ENCODE results near the gene ADK.
"Not testable (repeated sequence)": the region's sequence is repeated elsewhere in the genome, so short reads cannot be mapped to it uniquely, and the experiment has no call there.

ADK gene

DNA sequence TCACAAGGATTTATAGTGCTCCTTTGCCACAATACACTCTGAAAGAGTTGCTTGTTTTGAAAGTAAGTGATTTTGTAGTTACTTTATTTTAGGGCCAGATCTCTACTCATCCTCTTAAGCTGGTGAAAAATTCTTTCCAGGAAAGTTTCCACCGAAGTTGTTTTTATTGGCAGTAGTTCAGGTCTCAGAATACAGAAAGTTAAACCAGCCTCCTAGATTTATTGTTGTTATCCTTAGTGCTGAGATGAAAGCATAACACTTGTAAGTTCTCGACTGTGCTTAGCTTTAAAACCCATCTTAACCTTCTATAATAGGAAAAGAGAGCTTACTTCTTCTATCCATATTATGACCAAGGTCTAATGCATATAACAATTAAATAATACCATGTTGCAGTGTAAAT lies 5.9 kb upstream of the ADK start:
- peak; percentile 72 for DNase-seq (ENCODE audit: low spot score)

DNA sequence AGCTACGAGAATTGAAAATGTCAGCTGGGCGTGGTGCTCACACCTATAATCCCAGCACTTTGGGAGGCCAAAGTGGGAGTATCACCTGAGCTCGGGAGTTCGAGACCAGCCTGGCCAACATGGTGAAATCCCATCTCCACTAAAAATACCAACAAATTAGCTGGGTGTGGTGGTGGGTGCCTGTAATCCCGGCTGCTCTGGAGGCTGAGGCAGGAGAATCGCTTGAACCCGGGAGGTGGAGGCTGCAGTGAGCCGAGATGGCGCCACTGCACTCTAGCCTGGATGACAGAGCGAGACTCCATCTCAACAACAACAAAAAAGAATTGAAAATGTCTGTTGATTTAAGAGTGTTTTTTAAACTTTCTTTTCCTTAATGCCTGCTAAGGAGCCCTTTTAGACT lies 4.0 kb upstream of the ADK start:
- not testable (repeated sequence) for DNase-seq (ENCODE audit: low spot score)

DNA sequence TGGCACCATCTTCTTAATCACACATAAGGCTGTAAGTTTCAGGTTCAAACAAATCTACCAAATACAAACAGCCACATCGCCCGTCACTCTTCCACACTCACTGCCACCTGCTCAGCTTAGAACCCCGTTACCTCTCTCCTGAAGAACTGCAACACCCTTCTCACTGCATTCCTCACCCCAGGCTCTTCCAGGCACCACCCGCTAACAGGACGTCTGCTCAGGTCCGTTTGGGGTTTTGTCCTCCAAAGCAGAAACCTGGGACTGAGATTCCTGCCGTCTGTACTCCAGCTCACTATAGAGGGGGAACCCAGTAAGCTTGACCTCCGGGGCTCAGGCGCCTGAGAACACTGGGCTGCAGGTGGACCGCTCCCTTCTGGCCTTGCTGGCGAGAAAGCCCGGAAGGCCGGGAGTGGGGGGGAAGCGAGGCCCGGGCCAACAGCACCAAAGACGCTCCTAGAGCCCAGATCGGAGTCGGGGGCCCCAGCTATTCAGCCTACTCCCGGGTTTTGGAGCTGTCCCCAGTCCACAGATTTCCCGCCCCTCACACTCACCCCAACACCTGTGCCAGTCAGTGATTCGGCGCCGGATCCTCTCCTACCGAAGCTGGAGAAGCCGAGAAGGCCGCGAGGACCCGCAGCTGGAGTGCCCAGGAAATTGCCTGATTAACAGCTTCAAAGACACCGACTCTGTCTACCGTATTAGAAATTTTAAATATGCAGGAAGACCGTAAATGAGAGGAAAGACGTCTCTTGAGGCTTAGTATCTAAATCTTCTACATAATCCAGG lies 624 bp upstream of the ADK start, which contains the start of gene AP3M1:
TSS of gene AP3M1 (minus strand) at position 625 of the 786 bp plus-strand sequence. CDS start 12,449 bp downstream, outside the sequence.
- peak; percentile 86 for DNase-seq (ENCODE audit: low spot score)

DNA sequence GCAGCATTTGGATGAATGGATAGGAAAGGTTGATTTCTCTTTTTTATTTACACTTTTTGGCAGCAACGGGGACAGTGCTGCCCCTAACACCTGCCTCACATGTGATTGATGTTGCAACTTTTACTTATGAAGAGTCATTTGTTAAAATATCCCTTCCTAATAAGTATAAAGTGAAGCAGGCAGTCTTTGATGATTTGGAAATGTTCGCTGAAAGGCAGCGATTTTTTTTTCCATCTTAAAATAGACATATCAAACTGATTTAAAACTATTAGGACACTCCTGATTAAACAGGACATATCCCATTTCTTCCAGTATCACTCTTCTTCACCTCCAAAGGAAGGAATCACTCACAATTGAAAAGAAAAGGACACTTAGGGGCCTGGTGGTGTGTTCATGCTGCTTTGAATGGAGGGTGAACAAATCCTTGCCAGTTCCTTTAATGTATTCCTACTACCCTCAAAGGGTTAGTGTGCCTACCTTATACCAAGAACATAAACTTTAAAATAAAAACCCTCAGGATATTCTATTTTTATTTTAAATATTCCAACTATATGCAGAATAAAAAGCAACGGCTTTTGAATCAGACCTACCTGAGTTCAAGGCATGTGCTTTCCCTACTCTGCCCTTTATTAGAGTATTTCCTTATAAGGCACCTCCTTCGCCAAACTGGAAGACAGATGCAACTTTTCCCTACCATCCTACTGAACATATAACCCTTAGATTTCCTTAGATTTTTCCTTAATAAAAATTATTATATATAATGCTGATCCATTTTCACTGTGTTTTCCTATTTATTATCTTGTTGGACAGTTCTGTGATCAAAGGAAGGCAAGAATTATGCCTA lies 1.1 kb downstream of the ADK start:
- no peak for DNase-seq (ENCODE audit: low spot score)

DNA sequence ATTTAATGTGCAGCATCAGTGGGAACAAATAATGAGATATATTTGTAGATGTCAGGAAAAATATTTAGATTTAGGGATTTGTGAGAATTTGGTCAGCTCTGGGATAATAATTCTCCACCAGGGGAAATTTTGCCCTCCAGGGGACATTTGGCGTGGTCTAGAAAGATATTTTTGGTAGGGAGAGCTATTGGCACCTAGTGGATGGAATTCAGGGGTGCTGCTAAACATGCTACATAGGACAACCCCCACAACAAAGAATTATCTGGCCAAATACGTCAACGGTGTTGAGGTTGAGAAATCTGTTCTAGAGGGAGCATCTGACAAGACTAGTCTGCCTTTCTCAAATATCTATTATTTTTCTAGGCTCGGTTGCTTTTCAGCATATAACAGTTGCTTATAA lies 2.1 kb downstream of the ADK start:
- peak; percentile 54 for DNase-seq (ENCODE audit: low spot score)

DNA sequence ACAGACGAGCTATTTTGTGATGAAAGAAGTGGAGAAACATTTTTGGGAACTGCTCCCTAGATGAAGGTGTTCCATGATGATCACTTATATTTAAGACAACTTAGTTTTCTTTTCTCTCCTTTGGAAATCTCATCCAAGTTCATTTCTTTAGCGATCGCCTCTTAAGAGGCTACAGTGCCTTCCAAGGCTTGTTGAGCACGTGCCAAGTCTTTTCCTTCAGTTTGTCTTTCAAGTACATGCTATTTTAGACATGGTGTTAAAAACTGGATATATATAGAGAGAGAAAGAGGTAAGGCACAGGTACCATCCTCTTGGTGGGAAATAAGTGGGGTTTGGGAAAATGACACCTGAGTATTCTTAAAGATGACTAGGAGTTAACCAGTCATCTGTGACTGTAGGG lies 2.7 kb downstream of the ADK start:
- no peak for DNase-seq (ENCODE audit: low spot score)

DNA sequence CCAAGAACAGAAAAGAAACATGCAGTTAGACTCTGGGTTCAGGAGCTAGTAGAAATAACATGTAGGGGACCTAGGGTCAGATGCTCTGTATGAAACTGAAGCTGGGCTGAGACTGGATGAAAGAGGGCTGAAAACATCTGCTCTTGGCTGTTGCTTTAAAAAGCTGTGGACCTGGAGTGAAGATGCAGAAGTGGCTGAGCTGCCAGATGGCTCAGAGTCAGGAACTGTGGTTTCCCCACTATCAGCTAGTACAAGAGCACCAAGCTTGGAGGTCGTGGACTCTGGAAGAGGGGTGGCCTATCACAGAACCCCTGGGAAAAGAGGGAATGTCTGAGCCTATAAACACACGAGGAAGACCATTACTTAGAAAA lies 5.9 kb downstream of the ADK start:
- no peak for DNase-seq (ENCODE audit: low spot score)

DNA sequence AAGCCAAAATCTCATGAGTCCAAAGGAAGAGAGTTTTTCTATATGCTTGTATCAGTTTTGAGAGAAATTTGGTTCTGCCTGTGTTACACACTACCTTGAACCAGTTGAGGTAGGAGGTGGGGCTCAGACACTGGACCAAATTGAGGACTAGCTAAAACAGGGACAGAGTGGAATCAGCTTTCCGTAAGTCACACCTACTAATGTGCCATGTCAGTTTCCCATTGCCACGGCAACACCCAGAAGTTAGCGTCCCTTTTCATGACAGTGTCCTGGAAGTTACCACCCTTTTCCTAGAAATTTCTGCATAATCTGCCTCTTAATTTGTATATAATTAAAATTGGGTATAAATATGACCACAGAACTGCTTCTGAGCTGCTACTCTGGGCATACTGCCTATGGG lies 9.0 kb downstream of the ADK start:
- no peak for DNase-seq (ENCODE audit: low spot score)

DNA sequence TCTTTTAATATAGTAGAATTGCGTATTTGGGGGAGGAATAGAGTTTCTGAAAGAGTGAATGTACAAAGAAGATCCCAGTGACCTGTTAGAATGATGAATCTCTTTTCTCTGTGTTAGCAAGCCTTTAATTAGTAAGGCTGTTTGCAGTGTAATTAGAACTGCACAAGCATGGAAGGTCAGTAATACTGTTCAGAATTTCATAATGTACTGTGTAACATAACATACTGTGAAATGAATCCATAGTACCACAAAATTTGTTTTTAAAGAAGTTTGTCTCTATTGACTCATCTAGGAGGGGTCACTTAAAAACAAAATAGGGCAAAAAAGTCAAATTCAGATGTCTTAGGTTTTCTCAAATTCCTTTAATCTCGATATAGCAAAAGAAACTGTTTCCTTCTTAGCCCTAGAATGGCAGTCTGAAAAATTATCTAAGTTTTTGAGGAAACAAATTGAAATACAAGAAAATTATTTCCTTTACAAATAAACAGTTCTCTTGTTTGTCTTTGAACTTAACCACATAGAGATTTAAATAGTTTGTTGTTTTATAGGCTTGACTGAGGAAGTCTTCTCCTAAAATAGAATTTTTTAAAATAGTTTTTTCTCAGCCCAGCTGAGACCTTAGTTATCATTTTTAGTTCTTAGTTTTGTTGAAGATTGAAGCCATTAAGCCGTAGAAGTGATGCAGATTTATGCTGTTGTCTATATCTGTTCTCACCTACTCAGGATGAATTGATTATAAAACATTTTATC lies 12.5 kb downstream of the ADK start:
- no peak for DNase-seq (ENCODE audit: low spot score)

DNA sequence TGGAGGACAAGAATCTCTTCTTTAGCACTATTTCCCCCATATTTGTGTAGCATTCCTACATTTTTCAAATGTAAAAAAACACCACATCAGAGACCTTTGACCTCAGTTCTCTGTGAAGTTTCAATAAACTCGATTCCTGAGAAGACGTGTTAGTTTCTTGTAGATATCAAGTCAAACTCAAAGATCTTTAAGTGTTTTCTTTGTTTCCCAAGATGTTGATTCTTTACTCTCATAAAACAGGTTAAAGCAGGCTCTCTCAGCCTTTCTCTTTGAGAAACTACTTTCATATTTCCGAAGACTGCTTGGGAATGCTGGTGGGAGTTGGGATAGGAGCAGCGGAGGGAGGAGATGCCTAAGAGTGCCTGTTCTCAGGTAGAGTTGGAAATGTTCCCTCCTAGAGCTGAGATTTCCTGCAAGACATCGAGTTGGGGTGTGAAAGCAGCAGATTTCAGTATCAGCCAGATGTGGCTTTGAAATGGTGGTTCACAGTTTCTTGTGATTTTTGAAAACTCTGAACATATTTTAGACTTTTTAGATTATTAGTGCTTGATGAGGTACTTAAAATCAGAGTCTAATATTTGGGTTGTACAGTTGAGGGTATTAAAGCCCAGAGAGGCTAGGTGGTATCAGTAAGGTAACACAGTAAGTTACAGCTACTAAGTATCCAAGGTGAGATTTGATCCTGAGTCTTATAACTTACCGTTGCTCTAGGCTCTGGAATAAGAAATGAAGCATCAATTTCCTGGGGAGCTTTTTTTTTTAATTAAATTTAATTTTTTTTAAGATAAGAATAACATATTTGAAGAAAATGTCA lies 13.9 kb downstream of the ADK start:
- DNase-seq (ENCODE audit: low spot score): no peak

DNA sequence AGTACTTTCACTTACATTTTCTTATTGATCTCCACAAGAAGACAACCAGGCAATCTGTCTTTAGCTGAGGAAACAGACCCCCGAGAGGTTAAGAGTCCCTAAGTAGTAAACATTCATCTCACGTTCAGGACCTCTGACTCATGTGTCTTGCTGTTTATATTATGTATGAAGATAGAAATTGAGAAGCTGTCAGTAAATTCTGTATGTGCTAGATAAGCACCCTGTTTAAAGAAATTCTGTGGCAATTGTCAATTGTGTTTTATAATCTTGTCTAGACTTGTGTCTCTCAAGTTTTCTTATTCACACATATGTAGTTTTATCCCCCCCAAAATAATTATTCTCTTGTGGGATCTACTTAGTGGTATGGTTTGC lies 14.5 kb downstream of the ADK start:
- no peak for DNase-seq (ENCODE audit: low spot score)

DNA sequence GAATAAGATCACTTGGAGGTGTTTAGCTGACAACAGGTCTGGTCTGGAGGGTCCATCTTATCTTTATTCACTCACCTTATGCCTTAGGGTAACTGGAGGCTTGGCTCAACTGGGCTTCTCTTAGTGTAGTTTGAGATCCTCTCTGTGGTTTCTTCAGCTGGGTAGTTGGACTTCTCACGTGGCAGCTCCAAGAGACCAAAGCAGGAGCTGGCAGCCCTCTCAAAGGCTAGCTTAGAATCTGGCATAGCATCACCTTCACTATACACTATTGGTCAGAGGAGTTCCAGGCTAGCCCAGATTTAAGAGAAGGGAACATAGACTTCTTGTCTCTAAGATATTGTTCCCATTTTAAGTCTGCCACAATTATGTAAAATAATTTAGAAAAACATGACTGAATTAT lies 16.4 kb downstream of the ADK start:
- no peak for DNase-seq (ENCODE audit: low spot score)

DNA sequence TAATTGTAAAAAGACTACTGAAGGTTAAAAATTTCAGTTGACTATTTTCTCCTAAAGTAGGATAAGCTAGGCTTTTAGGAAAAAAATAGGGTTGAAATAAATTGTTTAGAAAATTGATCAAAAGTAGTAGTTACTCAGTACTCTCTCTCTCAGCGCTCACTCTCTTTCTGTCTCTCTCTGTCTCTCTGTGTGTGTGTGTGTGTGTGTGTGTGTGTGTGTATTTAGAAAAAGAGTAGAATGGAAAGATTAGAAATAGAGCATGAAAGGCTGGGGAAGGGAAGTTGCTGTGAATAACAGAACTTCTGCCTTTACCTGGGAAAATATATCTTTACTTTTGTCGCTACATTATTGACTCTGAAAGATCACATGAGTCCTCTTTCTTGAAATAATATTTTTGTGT lies 20.6 kb downstream of the ADK start:
- no peak for DNase-seq (ENCODE audit: low spot score)

DNA sequence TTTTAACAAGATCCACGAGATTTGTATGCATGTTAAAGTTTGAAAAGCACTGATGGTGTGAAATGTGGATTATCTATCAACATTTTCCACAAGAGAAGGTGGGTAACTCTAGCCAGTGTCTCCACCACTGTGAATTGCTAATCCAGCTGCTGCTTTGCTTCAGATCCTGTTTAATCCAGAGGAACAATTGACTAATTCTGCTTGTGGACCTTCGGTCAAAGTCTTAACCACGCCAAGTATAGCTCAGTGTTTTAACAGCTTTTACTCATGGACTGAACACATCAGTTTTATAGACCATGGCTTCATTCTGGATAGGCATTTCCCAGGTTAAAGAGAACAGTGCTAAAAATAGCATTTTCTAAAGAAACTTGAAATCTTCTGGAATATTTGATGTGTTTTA lies 23.5 kb downstream of the ADK start:
- no peak for DNase-seq (ENCODE audit: low spot score)

DNA sequence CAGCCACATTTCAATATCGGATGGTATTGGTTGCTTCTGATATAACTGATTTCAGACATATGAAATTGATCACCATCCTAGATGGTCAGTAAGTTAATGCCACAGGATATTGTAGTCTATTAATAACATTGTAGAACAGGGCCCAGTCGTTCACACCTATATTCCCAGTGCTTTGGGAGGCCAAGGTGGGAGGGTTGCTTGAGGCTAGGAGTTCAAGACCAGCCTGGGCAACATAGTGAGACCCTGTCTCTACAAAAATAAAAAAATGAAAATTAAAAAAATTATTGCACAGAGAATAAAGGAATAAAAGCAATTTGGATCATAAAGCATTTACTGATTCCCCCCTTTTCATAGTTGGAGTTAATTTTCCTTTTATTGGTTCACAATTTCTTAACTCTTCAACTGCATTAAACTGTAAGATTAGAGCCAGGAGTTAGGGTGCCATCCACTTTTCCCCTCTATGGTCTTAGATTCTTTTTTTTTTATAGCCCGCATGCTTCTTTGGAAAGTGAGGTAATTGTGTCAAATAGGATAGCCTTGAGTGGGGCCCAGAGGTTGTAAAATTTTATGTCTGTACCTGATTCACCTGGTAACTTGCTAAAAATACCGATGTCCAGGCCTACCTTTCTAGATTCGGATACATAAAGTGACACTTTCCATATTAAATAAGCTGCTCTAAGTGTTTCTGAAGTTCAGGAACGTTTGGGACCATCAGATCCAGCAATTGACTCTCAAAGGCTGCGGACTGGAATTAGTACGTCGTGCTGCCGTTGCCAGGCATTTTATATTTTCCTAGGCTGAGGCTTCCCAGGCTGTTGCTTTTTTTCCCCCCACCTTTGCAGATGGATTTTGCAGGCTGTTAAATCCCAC lies 24.7 kb downstream of the ADK start:
- no peak for DNase-seq (ENCODE audit: low spot score)

DNA sequence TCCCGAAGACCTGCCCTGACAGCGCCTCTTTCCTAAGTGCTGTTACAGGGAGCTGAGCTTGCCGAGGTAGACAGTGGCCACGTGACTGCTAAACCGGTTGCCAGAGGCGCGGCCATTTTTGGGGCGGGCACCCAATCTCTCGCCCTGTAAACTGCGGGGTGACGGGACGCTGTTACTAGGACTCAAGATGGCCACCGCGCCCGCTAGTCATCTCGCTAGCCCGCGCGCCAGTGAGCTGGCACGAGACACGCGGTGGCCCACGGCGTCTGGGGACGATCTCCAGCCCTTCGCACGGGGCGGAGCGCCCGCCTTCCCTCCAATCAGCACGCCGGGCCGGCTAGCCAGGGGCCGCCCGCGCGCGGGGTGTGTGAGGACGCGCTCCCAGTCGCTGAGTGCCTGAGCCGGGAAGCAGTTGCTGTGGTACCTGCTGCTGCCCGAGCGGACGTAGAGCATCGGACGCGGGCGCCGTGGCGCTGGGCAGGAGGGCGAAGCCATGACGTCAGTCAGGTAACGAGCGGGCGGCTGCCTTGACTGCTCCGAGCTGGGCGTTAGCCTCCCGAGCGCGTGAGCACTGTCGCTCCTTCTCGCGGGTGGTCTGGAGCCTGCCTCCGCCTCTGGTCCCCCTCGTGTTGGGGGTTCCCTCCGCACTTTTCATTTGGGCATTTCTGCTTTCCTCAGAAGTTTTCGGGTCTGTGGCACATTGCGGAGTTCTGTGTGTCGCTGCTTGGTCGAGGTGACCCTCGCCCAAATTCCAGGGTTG lies 25.5 kb downstream of the ADK start:
- peak; percentile 95 for DNase-seq (ENCODE audit: low spot score)

DNA sequence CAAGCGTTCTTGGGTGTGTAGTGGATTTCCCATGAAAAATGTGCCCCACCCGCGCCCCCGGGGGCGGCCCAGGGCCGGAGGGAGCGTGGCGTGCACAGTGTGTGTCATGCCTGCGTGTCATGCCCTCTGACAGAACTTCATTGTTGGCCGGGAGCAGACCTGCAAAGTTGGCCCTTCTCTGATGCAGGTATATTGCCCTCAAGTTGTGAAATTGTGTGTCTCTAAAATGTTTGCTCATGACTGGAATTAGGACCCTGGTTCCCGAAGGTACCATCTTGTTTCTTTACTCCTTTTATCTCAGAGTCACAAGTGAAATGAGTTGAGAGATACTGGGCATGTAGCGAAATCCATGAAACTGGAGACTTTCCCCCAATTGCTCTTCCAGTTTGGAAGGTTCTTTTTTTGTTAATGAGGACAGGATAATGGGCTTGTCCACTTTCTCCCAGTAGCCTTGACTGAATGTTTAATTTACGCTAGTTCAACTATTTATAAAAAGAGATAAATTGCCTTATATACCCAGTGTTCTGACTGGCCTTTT lies 26.2 kb downstream of the ADK start:
- DNase-seq (ENCODE audit: low spot score): peak; percentile 48

DNA sequence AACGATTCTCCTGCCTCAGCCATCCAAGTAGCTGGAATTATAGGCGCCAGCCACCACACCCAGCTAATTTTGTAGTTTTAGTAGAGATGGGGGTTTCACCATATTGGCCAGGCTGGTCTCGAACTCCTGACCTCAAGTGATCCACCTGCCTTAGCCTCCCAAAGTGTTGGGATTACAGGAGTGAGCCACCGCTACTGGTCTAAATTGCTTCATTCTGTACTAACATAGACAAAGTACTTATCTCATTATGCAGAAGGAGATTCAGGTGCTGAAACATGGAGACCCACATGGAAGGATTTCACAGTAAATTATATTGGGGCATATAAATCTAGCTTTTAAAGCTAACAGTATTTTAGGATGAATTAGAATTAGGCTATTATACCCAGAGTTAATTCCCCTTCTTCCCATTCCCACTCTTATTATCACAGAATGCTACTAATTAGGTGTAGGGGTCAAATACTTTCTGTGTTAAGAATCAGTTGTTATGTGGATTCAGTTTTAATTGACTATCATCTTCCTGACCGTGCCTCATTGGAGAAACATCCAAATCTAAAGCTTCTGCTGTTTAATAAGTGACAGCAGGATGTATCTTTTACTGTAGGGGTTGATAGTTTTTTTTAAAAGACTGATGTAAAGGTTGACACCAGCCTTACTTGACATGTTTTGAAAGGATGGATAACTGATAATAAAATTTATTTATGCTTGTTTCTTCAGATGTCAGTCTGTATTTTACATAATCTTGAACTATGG lies 27.2 kb downstream of the ADK start:
- DNase-seq (ENCODE audit: low spot score): no peak

DNA sequence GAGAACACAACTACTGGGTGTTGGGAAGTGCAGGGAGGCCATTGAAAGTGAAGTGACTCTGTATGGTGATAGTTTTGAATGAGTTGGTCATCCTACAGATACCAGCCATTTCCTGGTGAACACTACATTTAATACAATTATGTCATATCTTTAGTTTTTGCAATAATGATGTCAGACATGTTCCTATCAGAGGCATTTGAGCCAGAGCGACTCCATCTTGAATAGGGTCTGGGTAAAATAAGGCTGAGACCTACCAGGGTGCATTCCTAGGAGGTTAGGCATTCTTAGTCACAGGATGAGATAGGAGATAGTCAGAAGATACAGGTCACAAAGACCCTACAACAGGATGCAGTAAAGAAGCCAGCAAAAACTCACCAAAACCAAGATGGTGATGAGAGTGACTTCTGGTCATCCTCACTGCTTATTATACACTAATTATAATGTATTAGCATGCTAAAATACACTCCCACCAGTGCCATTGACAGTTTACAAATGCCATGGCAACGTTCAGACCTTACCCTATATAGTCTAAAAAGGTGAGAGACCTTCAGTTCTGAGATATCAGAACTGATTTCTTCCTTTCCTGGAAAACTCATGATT lies 28.2 kb downstream of the ADK start:
- DNase-seq (ENCODE audit: low spot score): no peak

Measured in hepatic stellate cell (primary cell).